K562 (cell line): ENCODE measurements around the gene TM7SF2. TPM values are rescaled to one million over a fixed set of nuclear protein-coding genes. Genes with fewer than 3 reads are reported as not detected.

Experiments used
- C11orf30 ChIP-seq: fragments of 450-650 bp; IDR thresholded peaks from 2 replicates; pipeline ENCODE4 v1.6.1; 2016; ENCODE audit warnings: low read depth, mild to moderate bottlenecking
- COPS2 ChIP-seq: fragments of 450-650 bp; conservative IDR thresholded peaks from 2 replicates; pipeline ENCODE4 v1.6.1; 2016; ENCODE audit warnings: mild to moderate bottlenecking, moderate library complexity
- ESRRB ChIP-seq: fragments of 250-450 bp; sonication (Bioruptor Pico); IDR thresholded peaks from 2 replicates; pipeline ENCODE4 v1.5.0; 2020; ENCODE audit warnings: mild to moderate bottlenecking, moderate library complexity, borderline replicate concordance
- FOXJ2 ChIP-seq: fragments of 200-800 bp; sonication (Bioruptor generic); IDR thresholded peaks from 2 replicates; pipeline ENCODE4 v1.6.1; 2016; ENCODE audit warnings: missing genetic modification characterization, missing compliant biosample characterization
- HINFP ChIP-seq: fragments of 450-650 bp; conservative IDR thresholded peaks from 2 replicates; pipeline ENCODE4 v1.6.1; 2016; ENCODE audit warnings: missing genetic modification characterization, low read depth, mild to moderate bottlenecking, control low read depth, missing compliant biosample characterization
- HNRNPUL1 ChIP-seq: fragments of 200-400 bp; formaldehyde crosslinking; IDR thresholded peaks from 2 replicates; pipeline ENCODE4 v1.6.1; 2017; ENCODE audit warnings: low read length
- MED1 ChIP-seq: sonication (generic); formaldehyde crosslinking; IDR thresholded peaks from 2 replicates; pipeline ENCODE4 v1.8.1; 2023; ENCODE audit warnings: missing genetic modification reagents, borderline replicate concordance
- MLX ChIP-seq, 2 experiments: fragments of 450-650 bp in 1 of 2; sonication (generic) in 1 of 2; formaldehyde crosslinking; conservative IDR thresholded peaks; 2 replicates each; pipeline versions ENCODE4 v1.4.0 to v1.8.1; 2020 to 2022; ENCODE audit warnings: mild to moderate bottlenecking in 1 of 2, missing genetic modification reagents in 1 of 2
- MTA2 ChIP-seq: fragments of 450-650 bp; IDR thresholded peaks from 2 replicates; pipeline ENCODE4 v1.6.1; 2016; ENCODE audit warnings: low read depth
- MYBL2 ChIP-seq, 2 experiments: fragments of 450-650 bp in 1 of 2; sonication (generic) in 1 of 2; formaldehyde crosslinking in 1 of 2; IDR thresholded peaks; 2 replicates each; pipeline versions ENCODE4 v1.6.1 to v1.8.1; 2017 to 2022; ENCODE audit warnings: borderline replicate concordance in 1 of 2, inconsistent platforms in 1 of 2, low read depth in 1 of 2, mild to moderate bottlenecking in 1 of 2, missing genetic modification reagents in 1 of 2, moderate library complexity in 1 of 2
- SOX6 ChIP-seq: fragments of 450-650 bp; IDR thresholded peaks from 2 replicates; pipeline ENCODE4 v1.6.1; 2014; ENCODE audit warnings: mild to moderate bottlenecking
- STAT6 ChIP-seq: sonication (generic); formaldehyde crosslinking; IDR thresholded peaks from 2 replicates; pipeline ENCODE4 v1.8.1; 2023; ENCODE audit warnings: mild to moderate bottlenecking, missing genetic modification reagents
- TAF9B ChIP-seq: fragments of 450-650 bp; IDR thresholded peaks from 2 replicates; pipeline ENCODE4 v1.6.1; 2018; ENCODE audit warnings: mild to moderate bottlenecking; ENCODE audit not compliant: partially characterized antibody
- TEAD2 ChIP-seq: fragments of 450-650 bp; IDR thresholded peaks from 2 replicates; pipeline ENCODE4 v1.6.1; 2016; ENCODE audit warnings: missing genetic modification characterization, control low read depth, missing compliant biosample characterization
- TGIF2 ChIP-seq: sonication (generic); formaldehyde crosslinking; IDR thresholded peaks from 2 replicates; pipeline ENCODE4 v1.8.1; 2022; ENCODE audit warnings: mild to moderate bottlenecking, missing genetic modification reagents, moderate library complexity
- UBTF ChIP-seq, 2 experiments: IDR thresholded peaks; 2 replicates each; pipeline ENCODE4 v1.6.1; 2012; ENCODE audit warnings: improper control_type of control experiment in 2 of 2, low read depth in 2 of 2, low read length in 2 of 2, borderline replicate concordance in 1 of 2
- ZBTB1 ChIP-seq: sonication (generic); formaldehyde crosslinking; IDR thresholded peaks from 2 replicates; pipeline ENCODE4 v1.8.1; 2023; ENCODE audit warnings: missing genetic modification reagents, low read depth, mild to moderate bottlenecking, borderline replicate concordance
- ZNF140 ChIP-seq: fragments of 250-450 bp; sonication (Bioruptor Pico); IDR thresholded peaks from 2 replicates; pipeline ENCODE4 v1.8.0; 2021; ENCODE audit warnings: moderate library complexity, mild to moderate bottlenecking, inconsistent platforms
- ZNF239 ChIP-seq: fragments of 250-450 bp; sonication (Bioruptor Pico); IDR thresholded peaks from 2 replicates; pipeline ENCODE4 v1.4.0; 2020; ENCODE audit warnings: mild to moderate bottlenecking
- ZNF263 ChIP-seq: sonication (generic); formaldehyde crosslinking; IDR thresholded peaks from 2 replicates; pipeline ENCODE4 v1.8.0; 2022; ENCODE audit warnings: mild to moderate bottlenecking, missing genetic modification reagents, borderline replicate concordance
- ZNF354B ChIP-seq: fragments of 250-450 bp; sonication (Bioruptor Pico); IDR thresholded peaks from 2 replicates; pipeline ENCODE4 v1.4.0; 2020
- polyA plus RNA-seq, 8 experiments: library from polyadenylated mRNA; depleted of rRNA in 4 of 8; stranded (reverse) in 5 of 8; unstranded in 3 of 8; fragments of >200 nt; fragmentation: Nextera tagmentation in 2 of 8; fragmentation: Illumina TruSeq in 1 of 8; extraction: Ambion mirVana in 2 of 8; extraction: Trizol in 1 of 8; gene quantifications; 2 replicates each; pipeline versions ENCODE4 v1.2.1 to v1.2.3, GENCODE V29; 2011 to 2014; ENCODE audit warnings: inconsistent platforms in 1 of 8, missing spikeins in 1 of 8
- total RNA-seq, 7 experiments: library from RNA; depleted of rRNA in 6 of 7; stranded (reverse); fragments of >200 nt in 6 of 7; fragmentation: Illumina TruSeq in 2 of 7; extraction: Trizol in 2 of 7; gene quantifications; 2 replicates each; pipeline versions ENCODE4 v1.2.1 to v1.2.3, GENCODE V29; 2011 to 2021; ENCODE audit warnings: low replicate concordance in 1 of 7

Gene TM7SF2
- total and polyA plus RNA-seq, 9 of the 15 experiments (the other 6 are each of a cell fraction or from before 2014, with no cell fraction given): 1.2 to 22.0 (median 14.3) TPM

- no peak for TF ChIP-seq HINFP (tag)
- TF ChIP-seq ZBTB1 (CRISPR knock-in tag): 0 out of 2 replicates have a peak, but pooled peaks have one; percentile 1
- no peak for TF ChIP-seq COPS2
- no peak for TF ChIP-seq ZNF354B (CRISPR knock-in tag)
- TF ChIP-seq HNRNPUL1: no peak
- TF ChIP-seq MED1: no peak
- no peak for TF ChIP-seq TGIF2
- TF ChIP-seq TEAD2 (tag): no peak
- 0 out of 2 replicates have a peak, but pooled peaks have one; percentile 15 for TF ChIP-seq STAT6 (CRISPR knock-in tag)
- no peak for TF ChIP-seq MLX (CRISPR knock-in tag; conservative IDR thresholded peaks at IDR 0.05)
- TF ChIP-seq SOX6: no peak; the same call in 1 of the 2 replicates
- no peak for TF ChIP-seq ZNF140 (CRISPR knock-in tag)
- peak; percentile 81 for TF ChIP-seq C11orf30
- TF ChIP-seq ZNF239 (CRISPR knock-in tag): no peak
- peak; percentile 82 for TF ChIP-seq TAF9B
- TF ChIP-seq ESRRB (CRISPR knock-in tag): no peak
- no peak for TF ChIP-seq ZNF263 (CRISPR knock-in tag)
- TF ChIP-seq MYBL2 (IDR thresholded peaks at IDR 0.05; ENCODE audit: low read depth): no peak
- TF ChIP-seq MYBL2 (CRISPR knock-in tag; IDR thresholded peaks at IDR 0.05; ENCODE audit: borderline replicate concordance): no peak
- peak in 1 of 2 experiments; percentile 17; a peak in 1 of 4 replicates for TF ChIP-seq UBTF (IDR thresholded peaks at IDR 0.05; ENCODE audit: borderline replicate concordance in 1 of 2, low read depth in 2 of 2, low read length in 2 of 2)
- no peak for TF ChIP-seq FOXJ2 (tag)
- TF ChIP-seq MTA2: no peak
Observed at GRCh38 chr11:65134240-65134951, 22.7 kb downstream of the TM7SF2 start, which contains the start of gene SYVN1 (continued).
